ENCODE measurements around the gene RASAL2.
A peak's percentile ranks its signal among the peaks of the same experiment; 100 is the strongest.

Gene RASAL2

DNA sequence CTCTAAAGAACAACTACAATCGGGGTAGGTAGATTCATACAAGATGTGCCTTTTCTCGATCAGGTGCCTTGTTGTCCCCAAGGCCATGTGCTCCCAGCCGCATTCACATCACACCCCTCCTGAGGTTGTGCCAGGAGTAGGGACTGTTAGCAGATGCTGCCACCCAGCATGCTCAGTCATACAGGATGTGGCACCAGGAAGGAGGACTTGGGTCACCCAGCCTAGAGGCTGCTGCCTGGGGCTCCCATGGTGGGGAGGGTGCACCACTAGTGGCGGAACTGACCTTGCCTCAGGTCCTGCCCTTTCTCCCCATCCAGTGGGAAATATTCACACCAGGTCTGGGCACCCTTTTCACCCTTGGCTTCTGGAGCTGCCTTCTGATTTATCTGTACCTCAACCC, 427.3 kb downstream of the RASAL2 start:
- FAIRE-seq (no peak), DNase-seq (ENCODE audit: insufficient read length) (no peak)
- TF ChIP-seq POLR2AphosphoS5 (IDR thresholded peaks at IDR 0.05; ENCODE audit: low read depth, low read length): no peak
- no peak for TF ChIP-seq POLR2A (IDR thresholded peaks at IDR 0.05; ENCODE audit: low read depth, low read length)

- no peak for TF ChIP-seq TAF1 (IDR thresholded peaks at IDR 0.05; ENCODE audit: borderline replicate concordance, low read depth, low read length)
- TF ChIP-seq POLR2A (IDR thresholded peaks at IDR 0.05; ENCODE audit: low read depth, low read length): no peak
- no peak for TF ChIP-seq POLR2AphosphoS5 (IDR thresholded peaks at IDR 0.05; ENCODE audit: low read depth, low read length)
- FAIRE-seq (no peak), DNase-seq (ENCODE audit: insufficient read length) (no peak)
Measured at GRCh38 chr1:178527117-178527516, 433.2 kb downstream of the RASAL2 start.

DNA sequence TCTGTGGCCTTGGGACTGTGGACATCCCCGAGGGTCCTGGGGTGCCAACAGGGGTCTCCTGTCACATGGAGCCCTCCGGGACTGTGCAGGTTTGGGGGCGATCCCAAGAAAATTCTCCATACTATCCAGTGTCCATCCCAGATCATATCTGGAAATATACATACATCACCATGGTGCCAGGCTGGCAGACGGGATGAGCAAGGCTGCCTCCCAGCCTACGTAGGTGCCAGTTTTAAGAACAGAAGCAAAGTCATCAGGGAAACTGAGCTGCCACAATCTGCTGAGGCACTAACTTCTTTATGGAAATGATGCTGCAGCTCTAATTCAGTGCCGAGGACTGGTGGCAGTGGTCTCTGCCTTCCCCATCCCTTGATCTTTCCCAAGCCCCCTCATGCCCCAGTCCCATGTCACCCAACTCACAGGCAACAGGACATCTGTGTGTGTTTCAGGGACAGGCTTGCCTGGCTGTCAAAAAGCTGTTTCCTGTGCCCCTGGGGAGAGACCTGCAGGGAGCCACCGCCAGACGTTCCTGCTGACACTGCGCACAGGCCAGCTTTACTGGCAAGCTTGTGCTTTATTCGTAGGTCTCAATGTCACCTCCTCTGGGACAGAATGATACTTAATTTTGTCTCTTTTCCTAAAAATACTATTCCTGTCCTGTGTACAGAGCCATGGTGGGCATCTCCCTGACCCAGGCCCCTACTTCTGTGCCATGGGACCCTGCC, 434.5 kb downstream of the RASAL2 start:
- DNase-seq (ENCODE audit: insufficient read length): no peak
- FAIRE-seq: no peak
- TF ChIP-seq TAF1 (IDR thresholded peaks at IDR 0.05; ENCODE audit: borderline replicate concordance, low read depth, low read length): no peak

GRCh38 chr1:178528953-178529335, 435.0 kb downstream of the RASAL2 start:
- no peak for FAIRE-seq
- TF ChIP-seq TAF1 (IDR thresholded peaks at IDR 0.05; ENCODE audit: borderline replicate concordance, low read depth, low read length) (no peak), POLR2AphosphoS5 (IDR thresholded peaks at IDR 0.05; ENCODE audit: low read depth, low read length) (no peak), POLR2A (IDR thresholded peaks at IDR 0.05; ENCODE audit: low read depth, low read length) (no peak)
- no peak for DNase-seq (ENCODE audit: insufficient read length)

- no peak for TF ChIP-seq POLR2AphosphoS5 (IDR thresholded peaks at IDR 0.05; ENCODE audit: low read depth, low read length)
- TF ChIP-seq TAF1 (IDR thresholded peaks at IDR 0.05; ENCODE audit: borderline replicate concordance, low read depth, low read length): no peak
- TF ChIP-seq POLR2A (IDR thresholded peaks at IDR 0.05; ENCODE audit: low read depth, low read length): no peak
- FAIRE-seq (no peak), DNase-seq (ENCODE audit: insufficient read length) (no peak)
Measured at GRCh38 chr1:178529364-178530036, 435.6 kb downstream of the RASAL2 start.

DNA sequence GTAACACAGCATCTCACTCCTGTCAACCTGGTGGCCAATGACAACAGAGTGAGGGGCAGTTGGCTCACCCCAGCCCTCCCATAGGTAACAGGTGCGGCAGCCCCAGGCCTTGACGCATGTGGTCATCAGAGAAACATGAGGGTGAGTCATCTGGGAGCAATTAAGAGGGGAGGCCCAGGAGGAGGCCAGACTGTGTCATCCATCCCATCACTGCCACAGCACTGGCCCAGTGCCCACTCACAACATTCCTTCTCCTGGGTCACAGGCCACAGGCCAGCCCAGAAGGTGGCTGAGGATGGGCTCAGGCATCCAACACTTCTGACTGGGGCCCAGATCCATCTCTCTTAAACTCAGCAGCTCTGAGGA, 436.1 kb downstream of the RASAL2 start:
- no peak for TF ChIP-seq POLR2A (IDR thresholded peaks at IDR 0.05; ENCODE audit: low read depth, low read length)
- TF ChIP-seq POLR2AphosphoS5 (IDR thresholded peaks at IDR 0.05; ENCODE audit: low read depth, low read length): no peak
- FAIRE-seq: no peak
- no peak for DNase-seq (ENCODE audit: insufficient read length)

DNA sequence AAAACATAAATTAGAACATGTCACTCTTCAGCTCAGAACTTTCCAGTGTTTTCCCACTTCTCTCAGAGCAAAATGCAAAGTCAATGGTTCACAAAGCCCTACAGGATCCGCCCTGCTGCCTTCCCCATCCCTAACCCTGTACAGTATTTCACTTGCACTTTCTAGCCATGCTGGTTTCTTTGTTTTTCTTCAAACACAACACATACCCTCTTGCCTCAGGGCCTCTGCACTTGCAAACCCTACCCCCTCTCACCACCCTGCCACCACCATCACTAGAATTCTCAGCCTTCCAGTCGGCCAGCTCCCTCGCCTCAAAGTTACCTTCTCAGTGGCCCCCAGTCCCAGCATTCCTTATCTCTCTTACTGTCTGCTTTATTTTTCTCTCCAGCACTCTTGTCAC, 436.6 kb downstream of the RASAL2 start:
- no peak for FAIRE-seq
- no peak for DNase-seq (ENCODE audit: insufficient read length)
- TF ChIP-seq TAF1 (IDR thresholded peaks at IDR 0.05; ENCODE audit: borderline replicate concordance, low read depth, low read length): no peak
- no peak for TF ChIP-seq POLR2AphosphoS5 (IDR thresholded peaks at IDR 0.05; ENCODE audit: low read depth, low read length)
- TF ChIP-seq POLR2A (IDR thresholded peaks at IDR 0.05; ENCODE audit: low read depth, low read length): no peak

- no peak for FAIRE-seq
- no peak for TF ChIP-seq POLR2A (IDR thresholded peaks at IDR 0.05; ENCODE audit: low read depth, low read length)
- TF ChIP-seq TAF1 (IDR thresholded peaks at IDR 0.05; ENCODE audit: borderline replicate concordance, low read depth, low read length): no peak
- no peak for TF ChIP-seq POLR2AphosphoS5 (IDR thresholded peaks at IDR 0.05; ENCODE audit: low read depth, low read length)
- no peak for DNase-seq (ENCODE audit: insufficient read length)
Measured at GRCh38 chr1:178531887-178532286, 438.0 kb downstream of the RASAL2 start.

- no peak for TF ChIP-seq POLR2A (IDR thresholded peaks at IDR 0.05; ENCODE audit: low read depth, low read length)
- no peak for TF ChIP-seq TAF1 (IDR thresholded peaks at IDR 0.05; ENCODE audit: borderline replicate concordance, low read depth, low read length)
- TF ChIP-seq POLR2AphosphoS5 (IDR thresholded peaks at IDR 0.05; ENCODE audit: low read depth, low read length): no peak
- DNase-seq (ENCODE audit: insufficient read length): peak; percentile 79
- FAIRE-seq: peak; percentile 83
Measured at GRCh38 chr1:178532392-178532791, 438.5 kb downstream of the RASAL2 start.

GRCh38 chr1:178533121-178533946, 439.4 kb downstream of the RASAL2 start:
- no peak for FAIRE-seq
- DNase-seq (ENCODE audit: insufficient read length): no peak
- TF ChIP-seq POLR2AphosphoS5 (IDR thresholded peaks at IDR 0.05; ENCODE audit: low read depth, low read length) (no peak), TAF1 (IDR thresholded peaks at IDR 0.05; ENCODE audit: borderline replicate concordance, low read depth, low read length) (no peak), POLR2A (IDR thresholded peaks at IDR 0.05; ENCODE audit: low read depth, low read length) (no peak)

All from GM12892 (cell line).